K562 (cell line): ENCODE results near the gene KIF7. TPM values are rescaled to one million over a fixed set of nuclear protein-coding genes. Genes with fewer than 3 reads are reported as not detected.

Experiments used
- ATAC-seq: fragments of 200-7000 bp; cut with Tn5 transposase; 3 replicates; pipeline ENCODE4 v1.9.1; 2020; ENCODE audit warnings: moderate library complexity
- BruUV-seq: library from RNA; stranded (reverse); fragments of 400-500 nt; replicated peaks from 2 replicates; lab custom pipeline; 2021; lab: Mats Ljungman, UMichigan
- CTCF ChIA-PET: fragments of 300-600 bp; formaldehyde crosslinking; extraction: SDS; loops from one replicate; lab custom pipeline; 2021; ENCODE audit warnings: low intra/inter-chr PET ratio; lab: Yijun Ruan, JAX
- POLR2A ChIA-PET: fragments of 300-600, 350-650 bp; sonication (Branson Sonifier 250); formaldehyde crosslinking; extraction: SDS; loops from one replicate; lab custom pipeline; 2021; ENCODE audit warnings: antibody characterized with exemption, inconsistent platforms; lab: Yijun Ruan, JAX
- DNase-seq, 4 experiments: peaks; one replicate each; pipeline versions ENCODE4 v3.0.0 to v3.0.0-alpha.2; 2011 to 2018; ENCODE audit warnings: low spot score in 3 of 4, mixed read lengths in 3 of 4; ENCODE audit errors: extremely low read depth in 1 of 4
- FAIRE-seq: peaks from 2 replicates; lab custom pipeline; 2011; peaks lifted over from hg19 to GRCh38; lab: Jason Lieb, UNC
- H2AFZ ChIP-seq: 2 replicates; pipeline ENCODE4 v1.6.0; 2011; ENCODE audit warnings: low read depth, low read length, control low read depth, inconsistent platforms
- H3K27ac ChIP-seq: fragments of 200-600 bp; 3 replicates; pipeline ENCODE4 v1.8.0; 2011; ENCODE audit warnings: low read depth, mild to moderate bottlenecking, control low read depth, inconsistent platforms, low read length, moderate library complexity, mixed read lengths; ENCODE audit errors: extremely low read depth
- H3K27me3 ChIP-seq, 2 experiments: fragments of 300-600 bp in 1 of 2; 2 replicates in 1 of 2; 3 replicates in 1 of 2; pipeline versions ENCODE4 v1.6.0 to v1.8.0; 2011; ENCODE audit warnings: inconsistent platforms in 2 of 2, low read length in 2 of 2, mild to moderate bottlenecking in 1 of 2, mixed read lengths in 1 of 2, moderate library complexity in 1 of 2; ENCODE audit not compliant: control insufficient read depth in 2 of 2, insufficient read depth in 2 of 2
- H3K36me3 ChIP-seq: fragments of 300-600 bp; 3 replicates; pipeline ENCODE4 v1.8.0; 2011; ENCODE audit warnings: mild to moderate bottlenecking, low read length, inconsistent platforms; ENCODE audit not compliant: control insufficient read depth, insufficient read depth
- H3K4me1 ChIP-seq, 2 experiments: fragments of 200-600 bp in 1 of 2; replicated peaks in 1 of 2; 2 replicates in 1 of 2; 3 replicates in 1 of 2; pipeline versions ENCODE4 v1.5.1 to v1.8.0; 2011; ENCODE audit warnings: inconsistent platforms in 2 of 2, low read length in 2 of 2, mild to moderate bottlenecking in 1 of 2, mixed read lengths in 1 of 2, moderate library complexity in 1 of 2; ENCODE audit not compliant: control insufficient read depth in 2 of 2, insufficient read depth in 2 of 2
- H3K4me2 ChIP-seq: 2 replicates; pipeline ENCODE4 v1.6.1; 2011; ENCODE audit warnings: low read length, control low read depth, inconsistent platforms, mixed read lengths; ENCODE audit not compliant: insufficient read depth
- H3K4me3 ChIP-seq: fragments of 200-600 bp; sonication (generic), shearing (Covaris generic); 2 replicates; pipeline ENCODE4 v1.5.1; 2016; ENCODE audit warnings: control low read depth, inconsistent platforms
- H3K79me2 ChIP-seq: fragments of 200-600 bp; 3 replicates; pipeline ENCODE4 v1.8.0; 2011; ENCODE audit warnings: low read length, inconsistent platforms; ENCODE audit not compliant: control insufficient read depth, insufficient read depth
- H3K9ac ChIP-seq, 2 experiments: 2 replicates each; pipeline versions ENCODE4 v1.6.0 to v1.6.1; 2011; ENCODE audit warnings: low read depth in 2 of 2, low read length in 2 of 2, control low read depth in 1 of 2, inconsistent platforms in 1 of 2, mild to moderate bottlenecking in 1 of 2, mixed read lengths in 1 of 2; ENCODE audit not compliant: insufficient read depth in 1 of 2
- H3K9me1 ChIP-seq: one replicate; pipeline ENCODE4 v1.6.0; 2011; ENCODE audit warnings: inconsistent platforms, mild to moderate bottlenecking, low read length, moderate library complexity; ENCODE audit not compliant: control insufficient read depth, insufficient read depth
- H3K9me3 ChIP-seq: replicated peaks from 2 replicates; pipeline ENCODE4 v1.5.1; 2011; ENCODE audit warnings: low read depth, low read length, inconsistent platforms; ENCODE audit not compliant: control insufficient read depth, insufficient read depth
- H4K20me1 ChIP-seq: replicated peaks from 2 replicates; pipeline ENCODE4 v1.6.1; 2011; ENCODE audit warnings: low read length, inconsistent platforms, mixed read lengths; ENCODE audit not compliant: control insufficient read depth, insufficient read depth
- ETV1 ChIP-seq: fragments of 450-650 bp; conservative IDR thresholded peaks from 2 replicates; pipeline ENCODE4 v1.6.1; 2016; ENCODE audit warnings: missing genetic modification characterization, control low read depth, low read depth, missing compliant biosample characterization
- GTF2A2 ChIP-seq: IDR thresholded peaks from 2 replicates; pipeline ENCODE4 v1.6.1; 2016; ENCODE audit warnings: mild to moderate bottlenecking, missing genetic modification characterization, missing compliant biosample characterization
- NCOR1 ChIP-seq: fragments of 450-650 bp; IDR thresholded peaks from 2 replicates; pipeline ENCODE4 v1.6.1; 2016; ENCODE audit warnings: mild to moderate bottlenecking, moderate library complexity
- RBM25 ChIP-seq: fragments of 200-400 bp; formaldehyde crosslinking; IDR thresholded peaks from 2 replicates; pipeline ENCODE4 v1.6.1; 2018; ENCODE audit warnings: low read length, low read depth, moderate library complexity; ENCODE audit not compliant: severe bottlenecking
- ZFP30 ChIP-seq: fragments of 250-450 bp; sonication (Bioruptor Pico); IDR thresholded peaks from 2 replicates; pipeline ENCODE4 v1.8.0; 2022; ENCODE audit warnings: moderate library complexity, mild to moderate bottlenecking, inconsistent platforms, borderline replicate concordance
- ZNF449 ChIP-seq: fragments of 250-450 bp; sonication (Bioruptor Pico); IDR thresholded peaks from 2 replicates; pipeline ENCODE4 v1.8.0; 2022; ENCODE audit warnings: moderate library complexity, mild to moderate bottlenecking, inconsistent platforms
- ZNF740 ChIP-seq, 3 experiments: fragments of 200-800 bp in 1 of 3; sonication (Bioruptor generic) in 1 of 3; sonication (generic) in 1 of 3; formaldehyde crosslinking in 1 of 3; IDR thresholded peaks; 2 replicates each; pipeline versions ENCODE4 v1.6.1 to v1.8.0; 2016 to 2022; ENCODE audit warnings: mild to moderate bottlenecking in 2 of 3, missing compliant biosample characterization in 2 of 3, missing genetic modification characterization in 2 of 3, missing genetic modification reagents in 1 of 3
- WGBS: fragments of 100-300 bp; shearing (Covaris generic); methylation state at CpG from one replicate; pipeline ENCODE4 v1.1.6; 2016; ENCODE audit warnings: low coverage, mixed read lengths; ENCODE audit not compliant: insufficient coverage; ENCODE audit errors: missing lambda C conversion rate; 5-methylcytosine and 5-hydroxymethylcytosine counted together
- in situ Hi-C: fragments of 300-500 bp; cut with MboI; formaldehyde crosslinking; loops from 4 replicates; pipeline ENCODE4 v1.15.0; 2018; ENCODE audit warnings: inconsistent platforms, mixed read lengths
- intact Hi-C: fragments of 100-400 bp; cut with micrococcal nuclease; formaldehyde crosslinking; loops from 2 replicates; pipeline ENCODE4 v1.14.2; 2022
- polyA plus RNA-seq, 8 experiments: library from polyadenylated mRNA; depleted of rRNA in 4 of 8; stranded (reverse) in 5 of 8; unstranded in 3 of 8; fragments of >200 nt; fragmentation: Nextera tagmentation in 2 of 8; fragmentation: Illumina TruSeq in 1 of 8; extraction: Ambion mirVana in 2 of 8; extraction: Trizol in 1 of 8; gene quantifications; 2 replicates each; pipeline versions ENCODE4 v1.2.1 to v1.2.3, GENCODE V29; 2011 to 2014; ENCODE audit warnings: inconsistent platforms in 1 of 8, missing spikeins in 1 of 8
- total RNA-seq, 7 experiments: library from RNA; depleted of rRNA in 6 of 7; stranded (reverse); fragments of >200 nt in 6 of 7; fragmentation: Illumina TruSeq in 2 of 7; extraction: Trizol in 2 of 7; gene quantifications; 2 replicates each; pipeline versions ENCODE4 v1.2.1 to v1.2.3, GENCODE V29; 2011 to 2021; ENCODE audit warnings: low replicate concordance in 1 of 7

KIF7 gene
- total and polyA plus RNA-seq, 9 of the 15 experiments (the other 6 are each of a cell fraction or from before 2014, with no cell fraction given), result 0.04 to 2.0 (median 0.58) TPM

- 9% methylated on average over 5 of the region's 5 CpGs for WGBS
- ChIA-PET CTCF (no interaction called here), POLR2A (interaction anchor here (0.8 kb wide), 1 partner anchor 10 kb away, joined by 3 read pairs; no protein-coding TSS in a partner anchor)
- no peak overlapping the region for H3K9ac ChIP-seq
- no peaks in the 10 kb centered on the region for H3K9me3 ChIP-seq
- no peaks in the 10 kb centered on the region for H3K79me2 ChIP-seq
- TF ChIP-seq ETV1 (tag) (no peak), NCOR1 (no peak), ZFP30 (no peak), ZNF449 (CRISPR knock-in tag) (no peak)
- BruUV-seq, result no TSS peak
- in situ Hi-C loops (no loop called here), intact Hi-C loops (no loop called here)
- H3K4me1 ChIP-seq, result peaks cover 0 to 7% of the 10 kb centered on the region in 2 experiments; a peak in 2 of 5 replicates
- no peak for ATAC-seq
- H2AFZ ChIP-seq, result no peak overlapping the region
- no peak overlapping the region for H3K4me2 ChIP-seq
- H4K20me1 ChIP-seq, result no peaks in the 10 kb centered on the region
- no peak for DNase-seq
- FAIRE-seq, result no peak
- peaks cover 0 to 6% of the 10 kb centered on the region in 2 experiments; a peak in 1 of 5 replicates for H3K27me3 ChIP-seq
- no peaks in the 10 kb centered on the region for H3K36me3 ChIP-seq
- H3K9me1 ChIP-seq, result no peaks in the 10 kb centered on the region
- H3K27ac ChIP-seq, result no peak overlapping the region
- H3K4me3 ChIP-seq, result no peak overlapping the region
Observed at GRCh38 chr15:89641053-89641452, 14.2 kb downstream of the KIF7 start.

GRCh38 chr15:89640245-89640644 is 15.0 kb downstream of the KIF7 start:
- Histone ChIP-seq H3K4me3 (no peak overlapping the region), H3K36me3 (no peaks in the 10 kb centered on the region), H3K27me3 (peaks cover 0 to 6% of the 10 kb centered on the region in 2 experiments; a peak in 1 of 5 replicates), H3K4me1 (peaks cover 0 to 7% of the 10 kb centered on the region in 2 experiments; a peak in 1 of 5 replicates), H3K9me1 (no peaks in the 10 kb centered on the region), H3K27ac (no peak overlapping the region), H3K79me2 (no peaks in the 10 kb centered on the region), H3K9ac (no peak overlapping the region), H3K9me3 (no peaks in the 10 kb centered on the region), H3K4me2 (no peak overlapping the region), H4K20me1 (no peaks in the 10 kb centered on the region), H2AFZ (no peak overlapping the region)
- ChIA-PET CTCF (no interaction called here), POLR2A (no interaction called here)
- TF ChIP-seq GTF2A2 (tag), result no peak
- no peak for TF ChIP-seq ZNF740 (CRISPR knock-in tag; IDR thresholded peaks at IDR 0.05)
- no peak for TF ChIP-seq ZNF740 (tag; IDR thresholded peaks at IDR 0.05)
- peak; percentile 55 for TF ChIP-seq RBM25
- no TSS peak for BruUV-seq
- in situ Hi-C loops (no loop called here), intact Hi-C loops (no loop called here)
- no peak for ATAC-seq
- 13% methylated on average over 5 of the region's 5 CpGs for WGBS
- DNase-seq, result no peak
- FAIRE-seq, result no peak
